Neural progenitor cell (in vitro differentiated cells): Measurements from ENCODE around the gene HEMGN.

Experiments
- CTCF ChIP-seq: fragments of 200-600 bp; sonication (generic); IDR thresholded peaks from 2 replicates; pipeline ENCODE4 v1.5.1; 2017; ENCODE audit warnings: antibody characterized with exemption, mild to moderate bottlenecking
- EZH2 ChIP-seq: fragments of 200-600 bp; sonication (generic); IDR thresholded peaks from 2 replicates; pipeline ENCODE4 v1.6.1; 2017; ENCODE audit warnings: antibody characterized with exemption, mild to moderate bottlenecking, moderate library complexity

DNA sequence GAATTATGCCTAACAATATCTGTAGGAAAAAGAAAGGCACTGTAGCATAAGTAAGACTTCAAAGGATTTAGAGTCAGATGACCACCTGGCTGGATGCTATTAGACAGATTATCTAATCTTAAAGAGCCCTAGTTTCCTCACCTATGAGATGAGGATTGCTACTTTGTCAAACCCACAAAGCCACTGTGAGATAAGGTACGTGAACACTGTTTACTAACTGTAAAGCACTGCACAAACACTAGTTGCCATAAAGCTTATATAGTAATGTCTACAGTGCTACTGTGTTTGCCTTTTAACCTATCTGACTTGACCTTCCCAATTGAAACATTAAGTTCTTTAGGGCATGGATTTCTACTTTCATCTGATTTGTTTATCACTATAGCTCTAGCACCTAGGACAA, 26.0 kb downstream of the HEMGN start:
- TF ChIP-seq CTCF (no peak), EZH2 (no peak)
